GM12891 (cell line): ENCODE data around the gene PRODH2.

Experiments
- POLR2A ChIP-seq: IDR thresholded peaks from 2 replicates; pipeline ENCODE4 v1.6.1; 2011; ENCODE audit warnings: low read depth, low read length, control low read depth
- POU2F2 ChIP-seq: IDR thresholded peaks from 2 replicates; pipeline ENCODE4 v1.6.1; 2011; ENCODE audit warnings: low read depth, mild to moderate bottlenecking, control low read depth, low read length, moderate library complexity
- TAF1 ChIP-seq: IDR thresholded peaks from 2 replicates; pipeline ENCODE4 v1.6.1; 2011; ENCODE audit warnings: low read depth, low read length, control low read depth

DNA sequence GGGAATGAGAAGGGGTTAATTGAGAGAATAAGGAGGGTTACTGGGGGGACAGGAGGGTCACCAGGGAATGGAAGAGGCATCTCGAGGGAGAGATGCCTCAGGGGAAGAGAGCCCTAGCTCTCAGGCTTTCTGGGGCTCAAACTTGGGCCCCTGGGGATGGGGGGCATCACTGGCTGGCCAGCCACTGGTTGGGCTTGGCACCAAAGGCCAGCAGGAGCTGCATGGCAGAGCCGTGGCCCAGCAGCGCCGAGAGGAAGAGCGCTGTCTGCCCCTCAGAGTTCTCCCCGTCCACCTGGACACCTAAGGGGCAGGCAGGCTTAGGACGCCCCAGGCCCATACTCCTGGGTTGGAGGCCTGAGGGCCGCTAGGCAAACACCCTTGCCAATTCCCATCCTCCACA, 19.8 kb downstream of the PRODH2 start:
- TF ChIP-seq TAF1 (no peak), POLR2A (no peak), POU2F2 (no peak)
